HepG2 (cell line): ENCODE measurements around the gene PTPN12. TPM values are rescaled to one million over a fixed set of nuclear protein-coding genes. Genes with fewer than 3 reads are reported as not detected.

ENCODE experiments used
- FOXA1 ChIP-seq, 2 experiments: fragments of 450-650 bp in 1 of 2; sonication (generic) in 1 of 2; formaldehyde crosslinking in 1 of 2; IDR thresholded peaks; 2 replicates each; pipeline versions ENCODE4 v1.4.0 to v1.6.1; 2016 to 2020; ENCODE audit warnings: missing genetic modification reagents in 1 of 2
- HHEX ChIP-seq: IDR thresholded peaks from 2 replicates; pipeline ENCODE4 v1.6.1; 2016; ENCODE audit warnings: control low read depth
- HIVEP1 ChIP-seq: sonication (generic); formaldehyde crosslinking; IDR thresholded peaks from 2 replicates; pipeline ENCODE4 v1.4.0; 2020; ENCODE audit warnings: mild to moderate bottlenecking, missing genetic modification reagents
- NR2C2 ChIP-seq: sonication (generic); formaldehyde crosslinking; IDR thresholded peaks from 2 replicates; pipeline ENCODE4 v1.4.0; 2020; ENCODE audit warnings: missing genetic modification reagents, mild to moderate bottlenecking, moderate library complexity, borderline replicate concordance
- ONECUT2 ChIP-seq: sonication (generic); formaldehyde crosslinking; IDR thresholded peaks from 2 replicates; pipeline ENCODE4 v1.4.0; 2020; ENCODE audit warnings: missing genetic modification reagents
- PHF21A ChIP-seq: sonication (generic); formaldehyde crosslinking; IDR thresholded peaks from 2 replicates; pipeline ENCODE4 v1.5.0; 2020; ENCODE audit warnings: mild to moderate bottlenecking, missing genetic modification reagents
- SOX5 ChIP-seq: IDR thresholded peaks from 2 replicates; pipeline ENCODE4 v1.6.1; 2016; ENCODE audit warnings: borderline replicate concordance
- ZFP41 ChIP-seq: sonication (generic); formaldehyde crosslinking; IDR thresholded peaks from 2 replicates; pipeline ENCODE4 v1.4.0; 2020; ENCODE audit warnings: mild to moderate bottlenecking, missing genetic modification reagents, borderline replicate concordance
- ZFX ChIP-seq: sonication (generic); formaldehyde crosslinking; IDR thresholded peaks from 2 replicates; pipeline ENCODE4 v1.4.0; 2020; ENCODE audit warnings: mild to moderate bottlenecking, low read depth, missing genetic modification reagents, moderate library complexity
- ZNF3 ChIP-seq: IDR thresholded peaks from 2 replicates; pipeline ENCODE4 v1.7.0; 2017; ENCODE audit warnings: inconsistent platforms
- ZNF616 ChIP-seq: sonication (generic); formaldehyde crosslinking; IDR thresholded peaks from 2 replicates; pipeline ENCODE4 v1.5.0; 2020; ENCODE audit warnings: low read depth, mild to moderate bottlenecking, missing genetic modification reagents
- ZNF678 ChIP-seq: sonication (generic); formaldehyde crosslinking; IDR thresholded peaks from 2 replicates; pipeline ENCODE4 v1.4.0; 2020; ENCODE audit warnings: mild to moderate bottlenecking, missing genetic modification reagents
- polyA plus RNA-seq, 8 experiments: library from polyadenylated mRNA; depleted of rRNA in 3 of 8; stranded (reverse) in 7 of 8; unstranded in 1 of 8; fragments of >200 nt; fragmentation: Illumina TruSeq in 4 of 8; extraction: Trizol in 4 of 8; gene quantifications; 2 replicates each; pipeline versions ENCODE4 v1.2.1 to v1.2.3, GENCODE V29; 2011 to 2016; ENCODE audit warnings: low read depth in 4 of 8, missing spikeins in 1 of 8, mixed read lengths in 1 of 8; ENCODE audit not compliant: insufficient read depth in 1 of 8
- total RNA-seq, 5 experiments: library from RNA; depleted of rRNA; stranded (reverse); fragments of >200 nt; fragmentation: Illumina TruSeq; extraction: Trizol; gene quantifications; 2 replicates each; pipeline ENCODE4 v1.2.3, GENCODE V29; 2016; ENCODE audit warnings: low read depth in 1 of 5
- TF ChIP-seq, protein P1 (sequence below): sonication (generic); formaldehyde crosslinking; IDR thresholded peaks from 2 replicates; pipeline ENCODE4 v1.4.0; 2020; ENCODE audit warnings: mild to moderate bottlenecking, low read depth, missing genetic modification reagents
- TF ChIP-seq, protein P2 (sequence below): sonication (generic); formaldehyde crosslinking; IDR thresholded peaks from 2 replicates; pipeline ENCODE4 v1.5.0; 2020; ENCODE audit warnings: missing genetic modification reagents, mild to moderate bottlenecking, borderline replicate concordance
- TF ChIP-seq, protein P3 (sequence below): sonication (generic); formaldehyde crosslinking; IDR thresholded peaks from 2 replicates; pipeline ENCODE4 v1.5.0; 2020; ENCODE audit warnings: mild to moderate bottlenecking, missing genetic modification reagents
- TF ChIP-seq, protein P4 (sequence below): sonication (generic); formaldehyde crosslinking; IDR thresholded peaks from 2 replicates; pipeline ENCODE4 v1.5.1; 2020; ENCODE audit warnings: missing genetic modification reagents, mild to moderate bottlenecking, borderline replicate concordance

PTPN12 gene
- total and polyA plus RNA-seq, 2 of the 13 experiments (the other 11 are each of a cell fraction or from before 2014, with no cell fraction given), result 22.9 to 56.8 TPM

DNA sequence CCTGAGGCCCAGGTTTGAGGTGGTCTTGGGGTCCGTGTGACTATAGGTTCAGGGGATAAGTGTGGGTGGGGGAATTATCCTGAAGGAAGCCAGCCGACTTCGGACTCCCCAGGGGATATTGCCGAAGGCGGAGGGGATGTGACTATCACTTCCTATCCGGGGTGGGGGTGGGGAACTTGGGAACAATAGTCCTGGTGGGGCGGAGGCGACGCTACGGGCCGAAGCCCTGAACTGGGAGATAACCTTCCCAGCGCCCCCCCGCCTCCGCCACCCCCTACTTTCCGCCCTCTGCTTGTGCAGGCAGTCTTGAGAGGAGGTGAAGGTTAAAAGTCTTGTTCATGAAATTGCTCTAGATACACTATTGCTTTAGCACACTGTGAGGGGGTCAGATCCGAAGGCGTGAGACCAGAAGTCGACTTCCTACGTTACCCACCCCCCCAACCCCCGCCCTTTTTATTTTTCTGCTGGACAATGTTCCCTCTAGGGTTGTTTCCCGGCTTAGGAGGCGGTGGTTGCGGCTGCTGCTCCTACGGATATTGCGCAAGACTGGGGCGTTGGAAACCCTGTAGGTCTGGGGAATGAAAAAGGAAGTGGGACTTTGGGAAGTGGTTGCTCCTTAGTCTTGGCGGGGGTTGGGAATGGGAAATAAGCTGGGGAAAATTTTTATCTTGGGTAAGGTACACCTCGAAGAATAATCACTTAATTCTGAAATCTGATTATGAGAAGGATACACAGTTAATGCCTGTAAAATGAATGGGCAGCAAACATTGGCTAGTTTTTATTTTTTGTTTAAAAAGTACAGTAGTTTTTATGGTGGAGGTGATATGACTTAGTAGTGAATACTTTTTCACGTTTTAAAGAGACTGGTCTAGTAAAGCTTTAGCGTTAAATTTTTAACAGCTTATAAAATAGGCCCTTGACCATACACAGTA is 1.5 kb downstream of the PTPN12 start (continued):
- TF ChIP-seq, protein P1, sequence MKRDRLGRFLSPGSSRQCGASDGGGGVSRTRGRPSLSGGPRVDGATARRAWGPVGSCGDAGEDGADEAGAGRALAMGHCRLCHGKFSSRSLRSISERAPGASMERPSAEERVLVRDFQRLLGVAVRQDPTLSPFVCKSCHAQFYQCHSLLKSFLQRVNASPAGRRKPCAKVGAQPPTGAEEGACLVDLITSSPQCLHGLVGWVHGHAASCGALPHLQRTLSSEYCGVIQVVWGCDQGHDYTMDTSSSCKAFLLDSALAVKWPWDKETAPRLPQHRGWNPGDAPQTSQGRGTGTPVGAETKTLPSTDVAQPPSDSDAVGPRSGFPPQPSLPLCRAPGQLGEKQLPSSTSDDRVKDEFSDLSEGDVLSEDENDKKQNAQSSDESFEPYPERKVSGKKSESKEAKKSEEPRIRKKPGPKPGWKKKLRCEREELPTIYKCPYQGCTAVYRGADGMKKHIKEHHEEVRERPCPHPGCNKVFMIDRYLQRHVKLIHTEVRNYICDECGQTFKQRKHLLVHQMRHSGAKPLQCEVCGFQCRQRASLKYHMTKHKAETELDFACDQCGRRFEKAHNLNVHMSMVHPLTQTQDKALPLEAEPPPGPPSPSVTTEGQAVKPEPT (CRISPR knock-in tag), result no peak
- TF ChIP-seq ZFX (no peak; the same call in 1 of the 2 replicates), HIVEP1 (CRISPR knock-in tag) (no peak), FOXA1 (IDR thresholded peaks at IDR 0.05) (no peak), FOXA1 (CRISPR knock-in tag; IDR thresholded peaks at IDR 0.05) (no peak), ZFP41 (CRISPR knock-in tag) (no peak), NR2C2 (no peak; the same call in 1 of the 2 replicates), HHEX (CRISPR knock-in tag) (no peak), SOX5 (CRISPR knock-in tag) (peak; percentile 57; the same call in 1 of the 2 replicates), ONECUT2 (CRISPR knock-in tag) (no peak), ZNF3 (no peak), ZNF678 (CRISPR knock-in tag) (no peak), ZNF616 (CRISPR knock-in tag) (no peak), PHF21A (CRISPR knock-in tag) (peak; percentile 86)
- TF ChIP-seq, protein P2, sequence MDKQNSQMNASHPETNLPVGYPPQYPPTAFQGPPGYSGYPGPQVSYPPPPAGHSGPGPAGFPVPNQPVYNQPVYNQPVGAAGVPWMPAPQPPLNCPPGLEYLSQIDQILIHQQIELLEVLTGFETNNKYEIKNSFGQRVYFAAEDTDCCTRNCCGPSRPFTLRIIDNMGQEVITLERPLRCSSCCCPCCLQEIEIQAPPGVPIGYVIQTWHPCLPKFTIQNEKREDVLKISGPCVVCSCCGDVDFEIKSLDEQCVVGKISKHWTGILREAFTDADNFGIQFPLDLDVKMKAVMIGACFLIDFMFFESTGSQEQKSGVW, result no peak
- TF ChIP-seq, protein P3, sequence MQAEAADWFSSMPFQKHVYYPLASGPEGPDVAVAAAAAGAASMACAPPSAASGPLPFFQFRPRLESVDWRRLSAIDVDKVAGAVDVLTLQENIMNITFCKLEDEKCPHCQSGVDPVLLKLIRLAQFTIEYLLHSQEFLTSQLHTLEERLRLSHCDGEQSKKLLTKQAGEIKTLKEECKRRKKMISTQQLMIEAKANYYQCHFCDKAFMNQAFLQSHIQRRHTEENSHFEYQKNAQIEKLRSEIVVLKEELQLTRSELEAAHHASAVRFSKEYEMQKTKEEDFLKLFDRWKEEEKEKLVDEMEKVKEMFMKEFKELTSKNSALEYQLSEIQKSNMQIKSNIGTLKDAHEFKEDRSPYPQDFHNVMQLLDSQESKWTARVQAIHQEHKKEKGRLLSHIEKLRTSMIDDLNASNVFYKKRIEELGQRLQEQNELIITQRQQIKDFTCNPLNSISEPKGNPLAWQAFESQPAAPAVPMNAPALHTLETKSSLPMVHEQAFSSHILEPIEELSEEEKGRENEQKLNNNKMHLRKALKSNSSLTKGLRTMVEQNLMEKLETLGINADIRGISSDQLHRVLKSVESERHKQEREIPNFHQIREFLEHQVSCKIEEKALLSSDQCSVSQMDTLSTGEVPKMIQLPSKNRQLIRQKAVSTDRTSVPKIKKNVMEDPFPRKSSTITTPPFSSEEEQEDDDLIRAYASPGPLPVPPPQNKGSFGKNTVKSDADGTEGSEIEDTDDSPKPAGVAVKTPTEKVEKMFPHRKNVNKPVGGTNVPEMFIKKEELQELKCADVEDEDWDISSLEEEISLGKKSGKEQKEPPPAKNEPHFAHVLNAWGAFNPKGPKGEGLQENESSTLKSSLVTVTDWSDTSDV, result no peak
- TF ChIP-seq, protein P4, sequence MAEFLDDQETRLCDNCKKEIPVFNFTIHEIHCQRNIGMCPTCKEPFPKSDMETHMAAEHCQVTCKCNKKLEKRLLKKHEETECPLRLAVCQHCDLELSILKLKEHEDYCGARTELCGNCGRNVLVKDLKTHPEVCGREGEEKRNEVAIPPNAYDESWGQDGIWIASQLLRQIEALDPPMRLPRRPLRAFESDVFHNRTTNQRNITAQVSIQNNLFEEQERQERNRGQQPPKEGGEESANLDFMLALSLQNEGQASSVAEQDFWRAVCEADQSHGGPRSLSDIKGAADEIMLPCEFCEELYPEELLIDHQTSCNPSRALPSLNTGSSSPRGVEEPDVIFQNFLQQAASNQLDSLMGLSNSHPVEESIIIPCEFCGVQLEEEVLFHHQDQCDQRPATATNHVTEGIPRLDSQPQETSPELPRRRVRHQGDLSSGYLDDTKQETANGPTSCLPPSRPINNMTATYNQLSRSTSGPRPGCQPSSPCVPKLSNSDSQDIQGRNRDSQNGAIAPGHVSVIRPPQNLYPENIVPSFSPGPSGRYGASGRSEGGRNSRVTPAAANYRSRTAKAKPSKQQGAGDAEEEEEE (CRISPR knock-in tag), result no peak
